Activated B cell treated with CpG ODN at 0.5 μM for 24 hours (primary cell): ENCODE results near the gene AGXT2. TPM values are rescaled to one million over a fixed set of nuclear protein-coding genes. Genes with fewer than 3 reads are reported as not detected.

ENCODE experiments used
- ATAC-seq: fragments of 200-7000 bp; cut with Tn5 transposase; one replicate; pipeline ENCODE4 v1.10.0; 2021; ENCODE audit warnings: low read depth, mild to moderate bottlenecking, moderate library complexity
- CTCF ChIA-PET: fragments of 350-600 bp; sonication (Branson Sonifier 250); formaldehyde crosslinking; loops from one replicate; lab custom pipeline; 2021; ENCODE audit warnings: antibody characterized with exemption; lab: Charles Lee
- POLR2A ChIA-PET: fragments of 350-600 bp; sonication (Branson Sonifier 250); formaldehyde crosslinking; loops from one replicate; lab custom pipeline; 2021; ENCODE audit warnings: antibody characterized with exemption; lab: Charles Lee
- DNase-seq: peaks from one replicate; pipeline ENCODE4 v3.0.0; 2022
- H3K27ac Mint-ChIP-seq: one replicate; pipeline ENCODE4 v1.8.0; 2020; ENCODE audit warnings: mixed read lengths
- H3K27me3 Mint-ChIP-seq: one replicate; pipeline ENCODE4 v1.8.0; 2021; ENCODE audit warnings: mixed read lengths
- H3K36me3 Mint-ChIP-seq: one replicate; pipeline ENCODE4 v1.8.0; 2021; ENCODE audit warnings: low read depth, mixed read lengths
- H3K4me1 Mint-ChIP-seq: one replicate; pipeline ENCODE4 v1.8.0; 2021; ENCODE audit warnings: mixed read lengths
- H3K4me3 Mint-ChIP-seq: one replicate; pipeline ENCODE4 v1.8.0; 2020; ENCODE audit warnings: mild to moderate bottlenecking, mixed read lengths
- H3K9me3 Mint-ChIP-seq: one replicate; pipeline ENCODE4 v1.8.0; 2020; ENCODE audit warnings: mixed read lengths
- CTCF ChIP-seq: fragments of 200-600 bp; IDR thresholded peaks from one replicate; pipeline ENCODE4 v1.8.0; 2022; ENCODE audit warnings: antibody characterized with exemption, mild to moderate bottlenecking
- intact Hi-C: fragments of 100-400 bp; cut with micrococcal nuclease; formaldehyde crosslinking; loops from one replicate; pipeline ENCODE4 v1.15.1; 2024
- total RNA-seq: library from RNA; stranded (reverse); gene quantifications from 2 replicates; pipeline ENCODE4 v1.2.3, GENCODE V29; 2022

Gene AGXT2
- total RNA-seq, 1 donor from 2014 or later = not detected

DNA sequence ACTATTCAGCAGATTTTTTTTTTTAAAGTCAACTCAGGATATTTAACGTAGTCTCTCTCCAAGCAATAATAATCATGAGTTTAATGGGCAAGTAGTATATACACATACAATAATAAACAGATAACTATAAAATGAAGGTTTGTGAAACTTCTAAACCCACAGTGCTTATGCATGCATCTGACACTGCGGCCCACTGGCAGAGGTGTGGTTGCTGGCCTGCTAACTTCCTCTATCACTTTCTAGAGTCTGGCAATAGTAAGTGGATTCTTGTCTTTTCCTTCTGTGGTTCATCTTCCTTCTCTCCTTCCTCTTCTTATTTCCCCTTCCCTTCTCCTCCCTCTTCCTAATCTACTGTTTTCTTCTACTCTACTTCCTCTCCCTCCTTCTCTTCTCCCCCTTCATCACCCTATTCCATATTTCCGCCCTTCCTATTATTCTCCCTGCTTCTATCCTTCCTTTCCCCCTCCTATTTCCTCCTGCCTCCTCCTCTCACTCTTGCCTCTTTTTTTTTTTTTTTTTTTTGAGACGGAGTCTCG is 18.6 kb upstream of the AGXT2 start:
- DNase-seq (no peak), ATAC-seq (no peak)
- peaks cover 12% of the 10 kb centered on the region for H3K4me1 Mint-ChIP-seq
- H3K9me3 Mint-ChIP-seq = no peaks in the 10 kb centered on the region
- H3K27me3 Mint-ChIP-seq = peaks cover 12% of the 10 kb centered on the region
- ChIA-PET POLR2A (no interaction called here), CTCF (no interaction called here)
- no peak for TF ChIP-seq CTCF
- H3K27ac Mint-ChIP-seq = no peak overlapping the region
- no peaks in the 10 kb centered on the region for H3K36me3 Mint-ChIP-seq
- H3K4me3 Mint-ChIP-seq = no peak overlapping the region
- intact Hi-C loops = no loop called here

- peaks cover 17% of the 10 kb centered on the region for H3K27me3 Mint-ChIP-seq
- H3K36me3 Mint-ChIP-seq = no peaks in the 10 kb centered on the region
- no peak for TF ChIP-seq CTCF
- H3K4me1 Mint-ChIP-seq = peaks cover 12% of the 10 kb centered on the region
- DNase-seq (no peak), ATAC-seq (no peak)
- H3K27ac Mint-ChIP-seq = no peak overlapping the region
- no peak overlapping the region for H3K4me3 Mint-ChIP-seq
- intact Hi-C loops = no loop called here
- H3K9me3 Mint-ChIP-seq = no peaks in the 10 kb centered on the region
- POLR2A ChIA-PET = no interaction called here
- CTCF ChIA-PET = no interaction called here
These were observed 15.7 kb upstream of the AGXT2 start for GRCh38 chr5:35063414-35063813.

GRCh38 chr5:35061211-35061770 is 13.5 kb upstream of the AGXT2 start:
- no peak for TF ChIP-seq CTCF
- CTCF ChIA-PET = no interaction called here

GRCh38 chr5:35060236-35060635 is 12.5 kb upstream of the AGXT2 start:
- ATAC-seq = no peak
- Mint-ChIP-seq H3K9me3 (no peaks in the 10 kb centered on the region), H3K4me1 (no peaks in the 10 kb centered on the region), H3K4me3 (no peak overlapping the region), H3K27ac (no peak overlapping the region), H3K36me3 (no peaks in the 10 kb centered on the region), H3K27me3 (peaks cover 17% of the 10 kb centered on the region)
- no peak for DNase-seq
- ChIA-PET CTCF (no interaction called here), POLR2A (no interaction called here)
- TF ChIP-seq CTCF = no peak
- intact Hi-C loops = no loop called here

More at GRCh38 chr5:35061211-35061770, 13.5 kb upstream of the AGXT2 start:
- POLR2A ChIA-PET = no interaction called here
- Mint-ChIP-seq H3K4me1 (peaks cover 10% of the 10 kb centered on the region), H3K36me3 (no peaks in the 10 kb centered on the region), H3K9me3 (no peaks in the 10 kb centered on the region), H3K27me3 (peaks cover 17% of the 10 kb centered on the region), H3K27ac (no peak overlapping the region), H3K4me3 (no peak overlapping the region)
- DNase-seq = no peak
- intact Hi-C loops = no loop called here
- no peak for ATAC-seq

DNA sequence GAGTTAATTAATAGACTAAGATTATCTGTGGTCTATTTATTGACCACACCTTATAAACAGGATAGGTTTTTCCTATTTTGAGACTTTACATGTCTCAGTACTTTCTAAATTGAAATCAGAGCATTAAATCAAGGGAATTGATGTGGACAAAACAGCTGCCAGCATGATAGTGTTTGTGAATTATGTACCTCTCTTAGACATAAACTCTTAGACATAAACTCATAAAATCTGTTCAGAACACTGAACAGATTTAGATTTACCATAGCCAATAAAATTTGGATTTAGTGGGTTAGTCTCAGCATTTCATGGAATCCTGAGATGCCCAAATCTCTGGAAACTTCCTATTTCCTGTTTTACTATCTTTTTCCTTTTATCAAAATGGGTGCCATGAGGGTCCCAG is 11.5 kb upstream of the AGXT2 start:
- no peak for DNase-seq
- Mint-ChIP-seq H3K4me3 (no peak overlapping the region), H3K27me3 (peaks cover 19% of the 10 kb centered on the region), H3K36me3 (no peaks in the 10 kb centered on the region), H3K4me1 (no peaks in the 10 kb centered on the region), H3K9me3 (no peaks in the 10 kb centered on the region), H3K27ac (no peak overlapping the region)
- TF ChIP-seq CTCF = no peak
- intact Hi-C loops = no loop called here
- ChIA-PET POLR2A (no interaction called here), CTCF (no interaction called here)
- no peak for ATAC-seq
